PC-3 (cell line): ENCODE results near the gene RAB31. TPM values are rescaled to one million over a fixed set of nuclear protein-coding genes. Genes with fewer than 3 reads are reported as not detected.

Experiments
- ATAC-seq: fragments of 200-7000 bp; cut with Tn5 transposase; 2 replicates; pipeline ENCODE4 v1.9.1; 2020; ENCODE audit warnings: mild to moderate bottlenecking, moderate library complexity
- BruUV-seq: library from RNA; stranded (reverse); fragments of 400-500 nt; replicated peaks from 2 replicates; lab custom pipeline; 2021; lab: Mats Ljungman, UMichigan
- CTCF ChIA-PET: fragments of 300-600 bp; sonication (Branson Sonifier 250); formaldehyde crosslinking; loops from one replicate; lab custom pipeline; 2022; ENCODE audit warnings: antibody characterized with exemption; lab: Charles Lee
- POLR2A ChIA-PET: fragments of 300-600 bp; sonication (Branson Sonifier 250); formaldehyde crosslinking; loops from one replicate; lab custom pipeline; 2022; ENCODE audit warnings: antibody characterized with exemption; ENCODE audit not compliant: unreplicated experiment; lab: Charles Lee
- DNase-seq: peaks from one replicate; pipeline ENCODE4 v3.0.0-alpha.2; 2015
- H2AFZ ChIP-seq: fragments of 300-600 bp; sonication (generic); 2 replicates; pipeline ENCODE4 v1.6.0; 2016; ENCODE audit warnings: antibody characterized with exemption, low read length
- H3F3A ChIP-seq: fragments of 300-600 bp; sonication (generic); one replicate; pipeline ENCODE4 v1.6.0; 2017; ENCODE audit warnings: antibody characterized with exemption, low read length, control low read depth, mild to moderate bottlenecking; ENCODE audit not compliant: unreplicated experiment
- H3K27ac ChIP-seq: fragments of 300-600 bp; sonication (generic); 2 replicates; pipeline ENCODE4 v1.5.1; 2016; ENCODE audit warnings: mild to moderate bottlenecking, low read length
- H3K27me3 ChIP-seq: fragments of 300-600 bp; sonication (generic); 2 replicates; pipeline ENCODE4 v1.6.1; 2016; ENCODE audit warnings: low read length, mixed read lengths
- H3K36me3 ChIP-seq: fragments of 300-600 bp; sonication (generic); 2 replicates; pipeline ENCODE4 v1.6.1; 2016; ENCODE audit warnings: low read depth, mixed run types, low read length, mixed read lengths
- H3K4me1 ChIP-seq: fragments of 300-600 bp; sonication (generic); 2 replicates; pipeline ENCODE4 v1.5.1; 2016; ENCODE audit warnings: low read length; ENCODE audit not compliant: insufficient read depth
- H3K4me2 ChIP-seq: fragments of 300-600 bp; sonication (generic); 2 replicates; pipeline ENCODE4 v1.6.0; 2016; ENCODE audit warnings: low read length
- H3K4me3 ChIP-seq: fragments of 300-600 bp; sonication (generic); 2 replicates; pipeline ENCODE4 v1.5.1; 2016; ENCODE audit warnings: mild to moderate bottlenecking, low read length, mixed read lengths
- H3K79me2 ChIP-seq: fragments of 300-600 bp; sonication (generic); 2 replicates; pipeline ENCODE4 v1.6.1; 2017; ENCODE audit warnings: low read length, mixed read lengths
- H3K9ac ChIP-seq: fragments of 300-600 bp; sonication (generic); 2 replicates; pipeline ENCODE4 v1.6.0; 2016; ENCODE audit warnings: mild to moderate bottlenecking, low read length
- H3K9me2 ChIP-seq: fragments of 300-600 bp; sonication (generic); replicated peaks from 2 replicates; pipeline ENCODE4 v1.6.1; 2016; ENCODE audit warnings: mixed run types, low read length, mixed read lengths
- H3K9me3 ChIP-seq: fragments of 300-600 bp; sonication (generic); 2 replicates; pipeline ENCODE4 v1.6.1; 2016; ENCODE audit warnings: low read length, mixed read lengths
- H4K20me1 ChIP-seq: fragments of 300-600 bp; sonication (generic); 2 replicates; pipeline ENCODE4 v1.6.1; 2016; ENCODE audit warnings: low read length, mixed read lengths
- EZH2 ChIP-seq: fragments of 300-600 bp; sonication (generic); IDR thresholded peaks from one replicate; pipeline ENCODE4 v1.6.1; 2017; ENCODE audit warnings: antibody characterized with exemption, mild to moderate bottlenecking, low read length; ENCODE audit not compliant: unreplicated experiment
- EZH2phosphoT487 ChIP-seq: fragments of 300-600 bp; sonication (generic); IDR thresholded peaks from 2 replicates; pipeline ENCODE4 v1.6.1; 2018; ENCODE audit warnings: mild to moderate bottlenecking, antibody characterized with exemption, low read length, borderline replicate concordance
- intact Hi-C: fragments of 100-400 bp; cut with micrococcal nuclease; formaldehyde crosslinking; loops from 2 replicates; pipeline ENCODE4 v1.9.0; 2023
- total RNA-seq: library from RNA; depleted of rRNA; stranded (reverse); fragments of >200 nt; gene quantifications from 2 replicates; pipeline ENCODE4 v1.2.3, GENCODE V29; 2014
- TF ChIP-seq, protein P1 (sequence below): fragments of 300-600 bp; sonication (generic); conservative IDR thresholded peaks from 2 replicates; pipeline ENCODE4 v1.5.1; 2017; ENCODE audit warnings: antibody characterized with exemption, low read depth, mild to moderate bottlenecking, low read length

Gene RAB31
- total RNA-seq, 1 experiment from 2014 or later, result 3.8 TPM

DNA sequence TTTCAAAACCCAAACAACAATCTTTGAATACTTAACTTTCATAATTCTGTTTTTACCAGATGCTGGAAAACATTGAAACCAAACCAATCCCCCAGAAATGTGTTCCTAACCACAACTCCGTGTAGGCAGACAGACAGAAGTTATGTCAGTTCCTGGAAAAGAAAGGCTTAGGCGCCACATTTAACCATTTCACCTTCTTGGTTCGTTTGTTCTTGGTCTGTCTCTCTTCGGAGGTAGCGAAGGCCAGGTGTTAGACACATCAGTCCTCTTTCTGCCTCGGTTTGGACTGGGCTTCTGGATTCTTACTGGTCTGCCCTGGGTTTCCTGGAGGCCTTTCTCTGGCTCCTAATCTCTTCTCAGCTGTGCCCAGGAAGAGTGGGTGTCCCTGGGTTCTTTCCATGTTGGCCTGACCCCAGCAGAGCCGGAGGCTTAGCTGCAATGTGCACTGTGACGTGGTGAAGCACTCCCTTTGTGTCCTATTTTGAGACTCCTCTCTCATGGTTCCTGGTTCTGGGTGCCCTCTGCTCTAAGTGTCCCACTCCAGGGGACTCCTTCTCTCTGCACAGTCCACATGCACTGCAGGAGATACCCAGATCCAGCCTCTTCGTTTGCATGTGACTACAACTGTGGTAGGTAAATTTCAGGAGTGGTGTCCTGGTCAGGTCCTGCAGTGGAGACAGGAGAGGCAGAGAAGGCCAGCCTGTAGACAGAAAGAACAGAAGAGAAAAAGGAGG lies 23.1 kb upstream of the RAB31 start:
- H3K27ac ChIP-seq, result no peak overlapping the region
- TF ChIP-seq, protein P1, sequence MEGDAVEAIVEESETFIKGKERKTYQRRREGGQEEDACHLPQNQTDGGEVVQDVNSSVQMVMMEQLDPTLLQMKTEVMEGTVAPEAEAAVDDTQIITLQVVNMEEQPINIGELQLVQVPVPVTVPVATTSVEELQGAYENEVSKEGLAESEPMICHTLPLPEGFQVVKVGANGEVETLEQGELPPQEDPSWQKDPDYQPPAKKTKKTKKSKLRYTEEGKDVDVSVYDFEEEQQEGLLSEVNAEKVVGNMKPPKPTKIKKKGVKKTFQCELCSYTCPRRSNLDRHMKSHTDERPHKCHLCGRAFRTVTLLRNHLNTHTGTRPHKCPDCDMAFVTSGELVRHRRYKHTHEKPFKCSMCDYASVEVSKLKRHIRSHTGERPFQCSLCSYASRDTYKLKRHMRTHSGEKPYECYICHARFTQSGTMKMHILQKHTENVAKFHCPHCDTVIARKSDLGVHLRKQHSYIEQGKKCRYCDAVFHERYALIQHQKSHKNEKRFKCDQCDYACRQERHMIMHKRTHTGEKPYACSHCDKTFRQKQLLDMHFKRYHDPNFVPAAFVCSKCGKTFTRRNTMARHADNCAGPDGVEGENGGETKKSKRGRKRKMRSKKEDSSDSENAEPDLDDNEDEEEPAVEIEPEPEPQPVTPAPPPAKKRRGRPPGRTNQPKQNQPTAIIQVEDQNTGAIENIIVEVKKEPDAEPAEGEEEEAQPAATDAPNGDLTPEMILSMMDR, result no peak
- no peak for TF ChIP-seq EZH2phosphoT487
- TF ChIP-seq EZH2, result no peak
- H3K4me3 ChIP-seq, result no peak overlapping the region
- POLR2A ChIA-PET, result interaction anchor here (0.5 kb wide), 1 partner anchor 69 kb away, joined by 3 read pairs; no protein-coding TSS in a partner anchor
- ATAC-seq (no peak), DNase-seq (no peak)
- no TSS peak for BruUV-seq
- no peak overlapping the region for H3K4me2 ChIP-seq
- H4K20me1 ChIP-seq, result no peaks in the 10 kb centered on the region
- no peaks in the 10 kb centered on the region for H3K79me2 ChIP-seq
- CTCF ChIA-PET, result interaction anchor here (1.9 kb wide), 1 partner anchor 110 kb away, joined by 20 read pairs; no protein-coding TSS in a partner anchor
- H3K4me1 ChIP-seq, result peaks cover 22% of the 10 kb centered on the region
- H3K9me3 ChIP-seq, result no peaks in the 10 kb centered on the region
- no peaks in the 10 kb centered on the region for H3F3A ChIP-seq
- intact Hi-C loops, result loop anchor here (1.0 to 2.0 kb wide), 2 partner anchors 37 to 266 kb away; no protein-coding TSS in a partner anchor
- no peaks in the 10 kb centered on the region for H3K27me3 ChIP-seq
- no peak overlapping the region for H3K9ac ChIP-seq
- no peaks in the 10 kb centered on the region for H3K36me3 ChIP-seq
- H2AFZ ChIP-seq, result peak overlapping the region; percentile 88; the same call in 1 of the 2 replicates
- no peaks in the 10 kb centered on the region for H3K9me2 ChIP-seq

DNA sequence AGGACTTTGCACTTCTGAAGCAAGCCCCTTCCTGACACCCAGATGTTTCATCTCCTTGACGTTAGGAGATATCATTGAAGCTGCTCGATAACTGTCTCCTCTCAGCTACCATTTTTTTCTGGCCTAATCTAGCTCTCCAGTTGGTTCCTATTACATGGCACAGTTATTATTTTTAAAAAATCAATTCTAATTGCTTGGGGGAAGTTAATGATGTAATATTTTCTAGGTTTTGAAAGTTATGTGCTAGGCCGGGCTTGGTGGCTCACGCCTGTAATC lies 22.5 kb upstream of the RAB31 start:
- BruUV-seq, result no TSS peak
- POLR2A ChIA-PET, result no interaction called here

More for the DNA sequence above, 22.5 kb upstream of the RAB31 start:
- TF ChIP-seq EZH2 (no peak), EZH2phosphoT487 (no peak)
- TF ChIP-seq, protein P1, result no peak
- no peak overlapping the region for H3K9ac ChIP-seq
- H3K79me2 ChIP-seq, result no peaks in the 10 kb centered on the region
- no peak overlapping the region for H3K27ac ChIP-seq
- no peaks in the 10 kb centered on the region for H3K36me3 ChIP-seq
- CTCF ChIA-PET, result no interaction called here
- no peaks in the 10 kb centered on the region for H4K20me1 ChIP-seq
- H3K27me3 ChIP-seq, result no peaks in the 10 kb centered on the region
- no peaks in the 10 kb centered on the region for H3F3A ChIP-seq
- intact Hi-C loops, result loop anchor here (2.0 kb wide), 1 partner anchor 265 kb away; no protein-coding TSS in a partner anchor
- H3K4me1 ChIP-seq, result peaks cover 22% of the 10 kb centered on the region
- no peaks in the 10 kb centered on the region for H3K9me2 ChIP-seq
- H3K4me3 ChIP-seq, result no peak overlapping the region
- no peak for ATAC-seq
- no peak for DNase-seq
- no peak overlapping the region for H2AFZ ChIP-seq
- H3K9me3 ChIP-seq, result no peaks in the 10 kb centered on the region
- H3K4me2 ChIP-seq, result no peak overlapping the region
